HEK293 (cell line): ENCODE data around the gene HDAC7.

Experiments
- CTCF ChIA-PET: fragments of 350-600 bp; formaldehyde crosslinking; extraction: SDS; loops from one replicate; lab custom pipeline; 2021; ENCODE audit warnings: antibody characterized with exemption; lab: Yijun Ruan, JAX
- POLR2A ChIA-PET: fragments of 300-600 bp; formaldehyde crosslinking; extraction: SDS; loops from one replicate; lab custom pipeline; 2020; ENCODE audit warnings: antibody characterized with exemption, inconsistent platforms; lab: Yijun Ruan, JAX
- H3K27ac ChIP-seq: fragments of 200-500 bp; sonication (Bioruptor generic); 2 replicates; pipeline ENCODE4 v1.5.1; 2014; ENCODE audit warnings: low read depth, low read length, control low read depth, inconsistent platforms; ENCODE audit errors: extremely low read depth
- H3K36me3 ChIP-seq, 2 experiments: fragments of 200-500 bp in 1 of 2; sonication (Bioruptor generic) in 1 of 2; 1 replicate in 1 of 2; 2 replicates in 1 of 2; pipeline ENCODE4 v1.5.1; 2014 to 2017; ENCODE audit warnings: inconsistent platforms in 2 of 2, low read length in 2 of 2; ENCODE audit not compliant: control insufficient read depth in 2 of 2, insufficient read depth in 1 of 2
- H3K4me1 ChIP-seq: fragments of 200-500 bp; sonication (Bioruptor generic); 2 replicates; pipeline ENCODE4 v1.5.1; 2014; ENCODE audit warnings: mild to moderate bottlenecking, low read length, inconsistent platforms; ENCODE audit not compliant: control insufficient read depth, insufficient read depth
- H3K4me3 ChIP-seq: 2 replicates; pipeline ENCODE4 v1.5.1; 2011; ENCODE audit warnings: low read depth, mild to moderate bottlenecking, control low read depth, low read length, moderate library complexity
- H3K9me3 ChIP-seq: fragments of 200-500 bp; sonication (Bioruptor generic); 2 replicates; pipeline ENCODE4 v1.5.1; 2014; ENCODE audit warnings: low read depth, low read length, inconsistent platforms; ENCODE audit not compliant: control insufficient read depth, insufficient read depth
- KLF1 ChIP-seq: fragments of 450-650 bp; formaldehyde crosslinking; IDR thresholded peaks from 2 replicates; pipeline ENCODE4 v1.5.1; 2016; ENCODE audit warnings: missing biosample characterization, missing genetic modification characterization
- KLF16 ChIP-seq: fragments of 450-650 bp; formaldehyde crosslinking; IDR thresholded peaks from 2 replicates; pipeline ENCODE4 v1.5.1; 2017; ENCODE audit warnings: missing biosample characterization, missing genetic modification characterization
- KLF17 ChIP-seq: fragments of 450-650 bp; formaldehyde crosslinking; IDR thresholded peaks from 2 replicates; pipeline ENCODE4 v1.5.1; 2016; ENCODE audit warnings: missing biosample characterization, missing genetic modification characterization
- PRDM1 ChIP-seq: fragments of 450-650 bp; formaldehyde crosslinking; IDR thresholded peaks from 2 replicates; pipeline ENCODE4; 2016; ENCODE audit warnings: missing biosample characterization, missing genetic modification characterization
- SETDB1 ChIP-seq: IDR thresholded peaks from one replicate; pipeline ENCODE4 v1.6.1; 2017; ENCODE audit warnings: mild to moderate bottlenecking, low read length, moderate library complexity, mixed read lengths; ENCODE audit not compliant: insufficient read length
- SP2 ChIP-seq: fragments of 450-650 bp; formaldehyde crosslinking; IDR thresholded peaks from 2 replicates; pipeline ENCODE4 v1.5.1; 2016; ENCODE audit warnings: missing biosample characterization, missing genetic modification characterization
- WT1 ChIP-seq: fragments of 450-650 bp; formaldehyde crosslinking; IDR thresholded peaks from 2 replicates; pipeline ENCODE4 v1.5.1; 2016; ENCODE audit warnings: missing biosample characterization, missing genetic modification characterization
- ZNF114 ChIP-seq: fragments of 450-650 bp; formaldehyde crosslinking; IDR thresholded peaks from 2 replicates; pipeline ENCODE4 v1.5.0; 2017; ENCODE audit warnings: missing biosample characterization, missing genetic modification characterization
- ZNF121 ChIP-seq: fragments of 450-650 bp; formaldehyde crosslinking; IDR thresholded peaks from 2 replicates; pipeline ENCODE4 v1.5.1; 2016; ENCODE audit warnings: missing biosample characterization, missing genetic modification characterization
- ZNF138 ChIP-seq: fragments of 450-650 bp; formaldehyde crosslinking; IDR thresholded peaks from 2 replicates; pipeline ENCODE4 v1.5.1; 2016; ENCODE audit warnings: missing biosample characterization, missing genetic modification characterization, borderline replicate concordance
- ZNF148 ChIP-seq: fragments of 450-650 bp; formaldehyde crosslinking; IDR thresholded peaks from 2 replicates; pipeline ENCODE4 v1.5.0; 2017; ENCODE audit warnings: missing biosample characterization, missing genetic modification characterization, borderline replicate concordance
- ZNF16 ChIP-seq: fragments of 450-650 bp; formaldehyde crosslinking; IDR thresholded peaks from 2 replicates; pipeline ENCODE4 v1.5.1; 2016; ENCODE audit warnings: low read depth, missing biosample characterization, missing genetic modification characterization
- ZNF211 ChIP-seq: fragments of 450-650 bp; formaldehyde crosslinking; IDR thresholded peaks from 2 replicates; pipeline ENCODE4 v1.5.1; 2016; ENCODE audit warnings: low read depth, missing biosample characterization, missing genetic modification characterization
- ZNF214 ChIP-seq: fragments of 450-650 bp; formaldehyde crosslinking; IDR thresholded peaks from 2 replicates; pipeline ENCODE4 v1.5.1; 2017; ENCODE audit warnings: missing biosample characterization, mild to moderate bottlenecking, missing genetic modification characterization, borderline replicate concordance
- ZNF221 ChIP-seq: fragments of 450-650 bp; formaldehyde crosslinking; IDR thresholded peaks from 2 replicates; pipeline ENCODE4 v1.5.1; 2017; ENCODE audit warnings: missing biosample characterization, missing genetic modification characterization, borderline replicate concordance
- ZNF366 ChIP-seq: fragments of 450-650 bp; formaldehyde crosslinking; conservative IDR thresholded peaks from 2 replicates; pipeline ENCODE4 v1.5.1; 2016; ENCODE audit warnings: missing biosample characterization, missing genetic modification characterization
- ZNF37A ChIP-seq: fragments of 450-650 bp; IDR thresholded peaks from 2 replicates; pipeline ENCODE4 v1.5.1; 2018; ENCODE audit warnings: missing biosample characterization, missing genetic modification characterization
- ZNF391 ChIP-seq: fragments of 450-650 bp; formaldehyde crosslinking; IDR thresholded peaks from 2 replicates; pipeline ENCODE4 v1.5.1; 2016; ENCODE audit warnings: low read depth, missing biosample characterization, missing genetic modification characterization, borderline replicate concordance
- ZNF394 ChIP-seq: fragments of 450-650 bp; formaldehyde crosslinking; IDR thresholded peaks from 2 replicates; pipeline ENCODE4 v1.5.1; 2016; ENCODE audit warnings: missing biosample characterization, missing genetic modification characterization, mild to moderate bottlenecking, moderate library complexity, borderline replicate concordance
- ZNF423 ChIP-seq: fragments of 450-650 bp; formaldehyde crosslinking; IDR thresholded peaks from 2 replicates; pipeline ENCODE4 v1.5.1; 2016; ENCODE audit warnings: missing biosample characterization, missing genetic modification characterization
- ZNF48 ChIP-seq: fragments of 450-650 bp; formaldehyde crosslinking; IDR thresholded peaks from 2 replicates; pipeline ENCODE4 v1.5.1; 2016; ENCODE audit warnings: missing biosample characterization, missing genetic modification characterization
- ZNF518A ChIP-seq: fragments of 450-650 bp; formaldehyde crosslinking; conservative IDR thresholded peaks from 2 replicates; pipeline ENCODE4 v1.5.1; 2016; ENCODE audit warnings: low read depth, missing biosample characterization, missing genetic modification characterization
- ZNF530 ChIP-seq: fragments of 450-650 bp; formaldehyde crosslinking; IDR thresholded peaks from 2 replicates; pipeline ENCODE4 v1.5.1; 2016; ENCODE audit warnings: low read depth, missing biosample characterization, missing genetic modification characterization
- ZNF610 ChIP-seq: fragments of 450-650 bp; formaldehyde crosslinking; IDR thresholded peaks from 2 replicates; pipeline ENCODE4 v1.5.1; 2016; ENCODE audit warnings: missing biosample characterization, missing genetic modification characterization, borderline replicate concordance
- ZNF658 ChIP-seq: fragments of 450-650 bp; formaldehyde crosslinking; IDR thresholded peaks from 2 replicates; pipeline ENCODE4; 2016; ENCODE audit warnings: missing biosample characterization, missing genetic modification characterization
- ZNF660 ChIP-seq: fragments of 450-650 bp; IDR thresholded peaks from 2 replicates; pipeline ENCODE4 v1.5.1; 2018; ENCODE audit warnings: missing biosample characterization, mild to moderate bottlenecking, missing genetic modification characterization
- ZNF701 ChIP-seq: fragments of 450-650 bp; formaldehyde crosslinking; IDR thresholded peaks from 2 replicates; pipeline ENCODE4 v1.5.1; 2016; ENCODE audit warnings: missing biosample characterization, missing genetic modification characterization
- ZNF777 ChIP-seq: fragments of 450-650 bp; formaldehyde crosslinking; IDR thresholded peaks from 2 replicates; pipeline ENCODE4 v1.5.1; 2017; ENCODE audit warnings: missing biosample characterization, missing genetic modification characterization, borderline replicate concordance
- ZSCAN23 ChIP-seq: fragments of 450-650 bp; formaldehyde crosslinking; IDR thresholded peaks from 2 replicates; pipeline ENCODE4 v1.5.1; 2016; ENCODE audit warnings: missing biosample characterization, missing genetic modification characterization
- ZSCAN30 ChIP-seq: fragments of 450-650 bp; IDR thresholded peaks from 2 replicates; pipeline ENCODE4 v1.5.1; 2018; ENCODE audit warnings: missing biosample characterization, mild to moderate bottlenecking, missing genetic modification characterization, moderate library complexity

HDAC7 gene

DNA sequence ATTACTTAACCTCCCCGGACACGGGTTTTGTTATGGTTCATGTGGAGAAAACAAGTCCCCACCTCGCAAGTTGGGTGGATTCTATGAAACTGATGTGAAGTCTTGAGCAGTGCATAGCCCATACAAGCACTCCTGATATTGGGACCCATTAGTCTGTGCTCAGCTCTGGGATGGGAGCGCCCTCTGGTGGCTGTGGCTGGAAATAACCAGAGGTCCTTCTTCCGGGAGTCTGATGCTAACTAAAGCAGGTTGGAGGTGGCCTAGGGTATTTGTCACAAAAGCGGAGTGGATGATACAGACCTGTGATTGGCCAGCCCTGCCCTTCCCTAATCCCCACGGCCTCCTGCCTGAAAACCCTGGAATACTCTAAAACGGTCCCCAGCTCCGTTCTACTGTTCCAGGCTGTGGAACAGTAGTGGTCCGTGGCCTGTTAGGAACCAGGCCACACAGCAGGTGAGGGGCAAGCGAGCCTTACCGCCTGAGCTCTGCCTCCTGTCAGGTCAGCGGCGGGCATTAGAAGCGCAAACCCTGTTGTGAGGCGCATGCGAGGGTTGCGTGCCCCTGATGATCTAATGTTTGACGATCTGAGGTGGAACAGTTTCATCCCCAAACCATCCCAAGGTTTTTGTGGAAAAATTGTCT, 40.3 kb downstream of the HDAC7 start:
- ChIA-PET POLR2A (interaction anchor here (0.8 to 1.6 kb wide), 8 partner anchors 10 to 73 kb away, joined by 3 to 8 read pairs (median 3); partner anchors contain the start of gene RPAP3), CTCF (interaction anchor here (0.6 to 19.6 kb wide), 18 partner anchors 11 to 1112 kb away, joined by 3 to 784 read pairs (median 5); partner anchors contain the start of genes ENDOU and RAPGEF3)
- Histone ChIP-seq H3K36me3 (peaks cover 3 to 32% of the 10 kb centered on the region in 2 experiments; a peak in 1 of 3 replicates), H3K4me3 (no peak overlapping the region), H3K27ac (no peak overlapping the region), H3K9me3 (no peaks in the 10 kb centered on the region), H3K4me1 (no peaks in the 10 kb centered on the region; the same call in 1 of the 2 replicates)
- TF ChIP-seq ZNF121 (no peak), ZNF701 (tag by site-specific recombination) (no peak), ZNF148 (tag by site-specific recombination) (no peak), ZSCAN30 (tag by site-specific recombination) (peak; percentile 58; the same call in 1 of the 2 replicates), ZNF660 (tag by site-specific recombination) (peak; percentile 90), ZNF777 (tag by site-specific recombination) (no peak), SP2 (tag by site-specific recombination) (no peak), KLF17 (tag by site-specific recombination) (no peak), ZNF211 (no peak), ZNF423 (tag by site-specific recombination) (no peak), ZNF114 (tag by site-specific recombination) (no peak), ZNF366 (tag by site-specific recombination) (no peak), ZNF16 (tag by site-specific recombination) (no peak), ZNF221 (tag by site-specific recombination) (no peak), ZNF658 (tag by site-specific recombination) (no peak), ZNF138 (no peak), ZNF214 (tag by site-specific recombination) (no peak), KLF1 (tag by site-specific recombination) (no peak), ZNF48 (tag by site-specific recombination) (no peak), ZNF530 (no peak), ZNF610 (no peak), ZNF394 (tag by site-specific recombination) (no peak), ZNF37A (no peak), PRDM1 (tag by site-specific recombination) (no peak), ZNF391 (no peak), SETDB1 (no peak), KLF16 (no peak), ZSCAN23 (no peak), WT1 (tag by site-specific recombination) (no peak), ZNF518A (no peak)
